GM20000 (cell line): ENCODE measurements around the gene DNAH1.
A peak's percentile ranks its signal among the peaks of the same experiment; 100 is the strongest.

Experiments
- DNase-seq: peaks from one replicate; pipeline ENCODE4 v3.0.0; 2012; ENCODE audit warnings: low spot score
- CTCF ChIP-seq: IDR thresholded peaks from 2 replicates; pipeline ENCODE4 v1.5.1; 2012; ENCODE audit warnings: mild to moderate bottlenecking, control low read depth; ENCODE audit errors: extremely low read depth, missing control alignments

Gene DNAH1

GRCh38 chr3:52315006-52315405 is 1.1 kb upstream of the DNAH1 start:
- DNase-seq, result no peak
- no peak for TF ChIP-seq CTCF

- no peak for TF ChIP-seq CTCF
- peak; percentile 63 for DNase-seq
Measured at GRCh38 chr3:52317208-52318000, 1.3 kb downstream of the DNAH1 start.

GRCh38 chr3:52318186-52318816 is 2.2 kb downstream of the DNAH1 start:
- DNase-seq, result no peak

GRCh38 chr3:52319921-52320595 is 3.9 kb downstream of the DNAH1 start:
- TF ChIP-seq CTCF, result no peak
- no peak for DNase-seq

More at GRCh38 chr3:52318186-52318816, 2.2 kb downstream of the DNAH1 start:
- no peak for TF ChIP-seq CTCF

GRCh38 chr3:52321481-52321880 is 5.4 kb downstream of the DNAH1 start:
- DNase-seq, result no peak
- no peak for TF ChIP-seq CTCF

GRCh38 chr3:52322466-52322865 is 6.3 kb downstream of the DNAH1 start:
- TF ChIP-seq CTCF, result no peak
- no peak for DNase-seq

- no peak for TF ChIP-seq CTCF
- no peak for DNase-seq
Measured at GRCh38 chr3:52323526-52324295, 7.6 kb downstream of the DNAH1 start.
